ENCODE measurements around the gene PTS.

GRCh38 chr11:112266410-112266778 is 40.2 kb downstream of the PTS start:
- no peak for TF ChIP-seq ETV6 (CRISPR knock-in tag; IDR thresholded peaks at IDR 0.05)
- TF ChIP-seq CTCF (IDR thresholded peaks at IDR 0.05) = no peak
- no peak for TF ChIP-seq ZSCAN18 (CRISPR knock-in tag; IDR thresholded peaks at IDR 0.05)
- no peak for TF ChIP-seq MYBL2 (CRISPR knock-in tag; IDR thresholded peaks at IDR 0.05)
- TF ChIP-seq NFYB (CRISPR knock-in tag; conservative IDR thresholded peaks at IDR 0.05; ENCODE audit: low read depth) = no peak
- TF ChIP-seq SP1 (CRISPR knock-in tag; conservative IDR thresholded peaks at IDR 0.05) = no peak
- no peak for TF ChIP-seq KAT7 (CRISPR knock-in tag; IDR thresholded peaks at IDR 0.05; ENCODE audit: borderline replicate concordance)
- no peak for TF ChIP-seq AFF4 (CRISPR knock-in tag; IDR thresholded peaks at IDR 0.05; ENCODE audit: borderline replicate concordance)
- TF ChIP-seq ATF1 (CRISPR knock-in tag; IDR thresholded peaks at IDR 0.05) = no peak
- no peak for TF ChIP-seq SMAD4 (CRISPR knock-in tag; IDR thresholded peaks at IDR 0.05)
- TF ChIP-seq MAX (CRISPR knock-in tag; IDR thresholded peaks at IDR 0.05) = no peak
- TF ChIP-seq TEAD1 (CRISPR knock-in tag; IDR thresholded peaks at IDR 0.05) = no peak
